Measurements from ENCODE around the gene MACROD2. TPM values are rescaled to one million over a fixed set of nuclear protein-coding genes. Genes with fewer than 3 reads are reported as not detected.
A peak's percentile ranks its signal among the peaks of the same experiment; 100 is the strongest.

Gene MACROD2
- total and polyA plus RNA-seq, 4 donors = 13.0 to 67.1 (median 20.7) TPM

DNA sequence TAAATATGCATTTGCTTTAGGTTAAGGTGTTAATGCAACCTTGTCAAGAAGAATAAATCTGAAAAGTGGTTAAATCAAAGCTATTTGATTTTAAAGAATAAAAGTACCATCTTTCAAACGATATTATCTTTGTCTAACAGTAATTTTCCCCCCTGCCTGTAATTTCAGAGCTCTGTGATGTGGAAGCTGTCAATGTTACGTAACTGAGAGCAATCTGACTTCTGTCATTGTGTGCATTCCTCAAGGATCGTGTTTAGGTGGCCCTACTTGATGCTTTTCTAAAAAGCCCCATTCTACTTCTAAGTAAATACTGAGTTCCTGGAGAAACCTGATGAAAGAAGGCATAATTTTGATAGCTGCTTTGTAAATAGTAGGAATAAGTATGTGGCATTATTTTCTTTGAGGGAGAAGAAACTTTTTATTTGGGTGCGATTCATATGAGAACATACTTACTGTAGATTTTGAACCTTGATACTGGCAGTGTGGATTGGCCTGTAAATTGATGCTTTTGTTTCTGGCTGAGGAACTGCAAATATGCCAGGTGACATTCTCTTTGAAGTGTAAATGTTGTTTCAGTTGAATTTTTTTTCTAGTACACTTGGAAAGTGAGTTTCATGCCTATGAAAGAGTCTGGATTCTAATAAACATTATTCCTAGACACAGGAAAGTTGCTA lies 871.7 kb downstream of the MACROD2 start:
- no peak overlapping the region for H3K4me3 ChIP-seq
- DNase-seq = peak in 2 of 3 donors; percentile 14 to 43
- TF ChIP-seq, protein P1, sequence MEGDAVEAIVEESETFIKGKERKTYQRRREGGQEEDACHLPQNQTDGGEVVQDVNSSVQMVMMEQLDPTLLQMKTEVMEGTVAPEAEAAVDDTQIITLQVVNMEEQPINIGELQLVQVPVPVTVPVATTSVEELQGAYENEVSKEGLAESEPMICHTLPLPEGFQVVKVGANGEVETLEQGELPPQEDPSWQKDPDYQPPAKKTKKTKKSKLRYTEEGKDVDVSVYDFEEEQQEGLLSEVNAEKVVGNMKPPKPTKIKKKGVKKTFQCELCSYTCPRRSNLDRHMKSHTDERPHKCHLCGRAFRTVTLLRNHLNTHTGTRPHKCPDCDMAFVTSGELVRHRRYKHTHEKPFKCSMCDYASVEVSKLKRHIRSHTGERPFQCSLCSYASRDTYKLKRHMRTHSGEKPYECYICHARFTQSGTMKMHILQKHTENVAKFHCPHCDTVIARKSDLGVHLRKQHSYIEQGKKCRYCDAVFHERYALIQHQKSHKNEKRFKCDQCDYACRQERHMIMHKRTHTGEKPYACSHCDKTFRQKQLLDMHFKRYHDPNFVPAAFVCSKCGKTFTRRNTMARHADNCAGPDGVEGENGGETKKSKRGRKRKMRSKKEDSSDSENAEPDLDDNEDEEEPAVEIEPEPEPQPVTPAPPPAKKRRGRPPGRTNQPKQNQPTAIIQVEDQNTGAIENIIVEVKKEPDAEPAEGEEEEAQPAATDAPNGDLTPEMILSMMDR (IDR thresholded peaks at IDR 0.05; ENCODE audit: control extremely low read depth, extremely low read depth) = no peak
- no peaks in the 10 kb centered on the region for H3K36me3 ChIP-seq (ENCODE audit: control insufficient read depth in 4 of 4, insufficient read depth in 4 of 4, low read length in 4 of 4)
- no peak for ATAC-seq (ENCODE audit: insufficient read depth, low FRiP score)
- H3K27me3 ChIP-seq (ENCODE audit: control insufficient read depth in 3 of 3, insufficient read depth in 3 of 3, low read length in 2 of 3) = no peaks in the 10 kb centered on the region
- no peak overlapping the region for H3K9ac ChIP-seq (ENCODE audit: insufficient read depth in 1 of 2, low read length in 2 of 2)
- H3K4me1 ChIP-seq (ENCODE audit: control insufficient read depth in 5 of 5, insufficient read depth in 5 of 5, low read length in 5 of 5) = no peaks in the 10 kb centered on the region
- no peak overlapping the region for H3K27ac ChIP-seq (ENCODE audit: low read depth in 1 of 2, low read length in 1 of 2)
- 51 to 72% methylated on average over 4 of the region's 4 CpGs for WGBS, 2 donors
- no peaks in the 10 kb centered on the region for H3K9me3 ChIP-seq (ENCODE audit: control insufficient read depth in 4 of 4, insufficient read depth in 3 of 4, low read length in 3 of 4)

- H3K4me1 ChIP-seq (ENCODE audit: control insufficient read depth in 5 of 5, insufficient read depth in 5 of 5, low read length in 5 of 5) = peaks cover 0 to 3% (median 0%) of the 10 kb centered on the region in 5 donors
- H3K9ac ChIP-seq (ENCODE audit: insufficient read depth in 1 of 2, low read length in 2 of 2) = no peak overlapping the region
- H3K9me3 ChIP-seq (ENCODE audit: control insufficient read depth in 4 of 4, insufficient read depth in 3 of 4, low read length in 3 of 4) = peaks cover 0 to 2% (median 0%) of the 10 kb centered on the region in 4 donors
- H3K4me3 ChIP-seq = no peak overlapping the region
- no peaks in the 10 kb centered on the region for H3K27me3 ChIP-seq (ENCODE audit: control insufficient read depth in 3 of 3, insufficient read depth in 3 of 3, low read length in 2 of 3)
- no peak overlapping the region for H3K27ac ChIP-seq (ENCODE audit: low read depth in 1 of 2, low read length in 1 of 2)
- WGBS, 2 donors = 75 to 92% methylated on average over 3 of the region's 3 CpGs
- no peaks in the 10 kb centered on the region for H3K36me3 ChIP-seq (ENCODE audit: control insufficient read depth in 4 of 4, insufficient read depth in 4 of 4, low read length in 4 of 4)
- ATAC-seq (ENCODE audit: insufficient read depth, low FRiP score) (no peak), DNase-seq (no peak)
- TF ChIP-seq, protein P1 (IDR thresholded peaks at IDR 0.05; ENCODE audit: control extremely low read depth, extremely low read depth) = no peak
Observed at GRCh38 chr20:14877301-14878028, 882.1 kb downstream of the MACROD2 start.

DNA sequence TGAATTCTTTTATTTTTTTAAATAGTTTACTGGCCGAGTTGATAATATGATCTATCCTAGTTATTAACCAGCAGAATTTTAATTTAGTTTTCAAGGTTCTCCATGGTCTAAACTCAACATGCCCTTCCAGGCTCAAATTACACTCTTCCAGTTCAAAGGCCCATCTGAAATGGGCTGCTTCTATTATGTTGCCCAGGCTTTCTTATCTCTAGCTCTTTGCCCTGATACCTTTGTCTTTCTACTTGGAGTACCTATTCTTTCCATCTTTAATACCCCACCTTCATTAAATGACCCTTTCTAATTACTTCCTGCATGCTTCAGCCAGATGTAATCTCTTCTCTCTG lies 883.3 kb downstream of the MACROD2 start:
- TF ChIP-seq, protein P1 (IDR thresholded peaks at IDR 0.05; ENCODE audit: control extremely low read depth, extremely low read depth) = no peak
- ATAC-seq (ENCODE audit: insufficient read depth, low FRiP score) (no peak), DNase-seq (no peak)
- 90 to 93% methylated on average over 1 of the region's 1 CpG for WGBS, 2 donors
- H3K4me3 ChIP-seq = no peak overlapping the region
- no peaks in the 10 kb centered on the region for H3K36me3 ChIP-seq (ENCODE audit: control insufficient read depth in 4 of 4, insufficient read depth in 4 of 4, low read length in 4 of 4)
- peaks cover 0 to 3% (median 0%) of the 10 kb centered on the region in 5 donors for H3K4me1 ChIP-seq (ENCODE audit: control insufficient read depth in 5 of 5, insufficient read depth in 5 of 5, low read length in 5 of 5)
- no peak overlapping the region for H3K9ac ChIP-seq (ENCODE audit: insufficient read depth in 1 of 2, low read length in 2 of 2)
- peaks cover 0 to 2% (median 0%) of the 10 kb centered on the region in 4 donors for H3K9me3 ChIP-seq (ENCODE audit: control insufficient read depth in 4 of 4, insufficient read depth in 3 of 4, low read length in 3 of 4)
- H3K27ac ChIP-seq (ENCODE audit: low read depth in 1 of 2, low read length in 1 of 2) = no peak overlapping the region
- no peaks in the 10 kb centered on the region for H3K27me3 ChIP-seq (ENCODE audit: control insufficient read depth in 3 of 3, insufficient read depth in 3 of 3, low read length in 2 of 3)

All from lung (tissue), 12 donors.